Peyer's patch (tissue), 4 donors: ENCODE measurements around the gene ZNF367.

ENCODE experiments used
- POLR2A ChIP-seq, 2 donors: fragments of 450-650 bp; IDR thresholded peaks; one replicate each; pipeline ENCODE4 v1.5.1; 2017; ENCODE audit warnings: antibody characterized with exemption in 2 of 2, mild to moderate bottlenecking in 2 of 2, moderate library complexity in 2 of 2
- TF ChIP-seq, protein P1 (sequence below), 6 experiments: fragments of 450-650 bp in 4 of 6; fragments of 200-600 bp in 2 of 6; sonication (generic) in 1 of 6; IDR thresholded peaks; one replicate each; pipeline ENCODE4 v1.5.1; 2017 to 2019; ENCODE audit warnings: antibody characterized with exemption in 6 of 6, mild to moderate bottlenecking in 3 of 6, moderate library complexity in 1 of 6

DNA sequence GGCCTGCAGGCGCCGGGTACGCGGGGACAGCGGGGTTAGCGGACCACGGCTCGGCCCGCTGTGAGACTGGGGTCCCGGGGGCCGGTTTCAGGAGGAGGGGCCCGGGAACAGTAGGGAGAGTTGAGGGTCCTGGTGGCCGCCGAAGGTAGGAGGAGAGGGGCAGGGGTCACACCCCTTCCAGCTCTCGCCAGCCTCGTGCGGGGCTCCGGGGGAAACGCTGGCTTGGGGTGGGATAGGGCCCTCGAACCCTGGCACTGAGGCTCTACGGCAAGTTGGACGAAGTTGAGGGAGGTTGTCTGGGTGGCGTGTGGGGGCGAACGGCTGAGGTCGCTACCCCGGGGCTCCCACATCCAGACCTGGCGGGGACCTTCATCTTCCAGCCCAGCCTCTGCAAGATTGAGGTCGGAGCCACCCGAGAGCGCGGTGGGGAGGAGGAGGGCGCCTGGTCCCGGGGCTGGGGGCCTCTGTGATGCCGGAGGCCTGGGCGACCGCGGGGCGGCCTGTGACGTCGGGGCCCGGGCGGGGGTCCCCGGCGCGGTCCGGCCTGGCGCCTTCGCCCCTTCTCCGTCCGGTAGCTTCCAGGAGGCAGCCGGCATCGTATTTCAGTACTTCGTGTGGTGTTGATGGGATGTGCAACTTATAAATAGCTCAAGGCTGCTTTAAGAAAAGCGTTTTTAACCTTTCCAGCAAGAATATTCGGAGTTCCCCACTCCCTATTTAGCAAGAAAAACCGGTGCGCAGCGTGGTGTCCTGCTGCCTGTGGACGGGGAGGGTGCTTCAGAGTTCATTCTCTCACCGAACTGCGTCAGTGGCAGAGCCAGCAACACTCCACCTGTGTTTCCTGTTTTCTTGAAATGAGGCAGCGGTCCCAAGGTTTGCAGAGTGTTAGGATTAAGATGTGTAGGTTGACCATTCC lies 32.7 kb upstream of the ZNF367 start:
- TF ChIP-seq, protein P1, sequence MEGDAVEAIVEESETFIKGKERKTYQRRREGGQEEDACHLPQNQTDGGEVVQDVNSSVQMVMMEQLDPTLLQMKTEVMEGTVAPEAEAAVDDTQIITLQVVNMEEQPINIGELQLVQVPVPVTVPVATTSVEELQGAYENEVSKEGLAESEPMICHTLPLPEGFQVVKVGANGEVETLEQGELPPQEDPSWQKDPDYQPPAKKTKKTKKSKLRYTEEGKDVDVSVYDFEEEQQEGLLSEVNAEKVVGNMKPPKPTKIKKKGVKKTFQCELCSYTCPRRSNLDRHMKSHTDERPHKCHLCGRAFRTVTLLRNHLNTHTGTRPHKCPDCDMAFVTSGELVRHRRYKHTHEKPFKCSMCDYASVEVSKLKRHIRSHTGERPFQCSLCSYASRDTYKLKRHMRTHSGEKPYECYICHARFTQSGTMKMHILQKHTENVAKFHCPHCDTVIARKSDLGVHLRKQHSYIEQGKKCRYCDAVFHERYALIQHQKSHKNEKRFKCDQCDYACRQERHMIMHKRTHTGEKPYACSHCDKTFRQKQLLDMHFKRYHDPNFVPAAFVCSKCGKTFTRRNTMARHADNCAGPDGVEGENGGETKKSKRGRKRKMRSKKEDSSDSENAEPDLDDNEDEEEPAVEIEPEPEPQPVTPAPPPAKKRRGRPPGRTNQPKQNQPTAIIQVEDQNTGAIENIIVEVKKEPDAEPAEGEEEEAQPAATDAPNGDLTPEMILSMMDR (IDR thresholded peaks at IDR 0.05) = no peak
- TF ChIP-seq POLR2A (IDR thresholded peaks at IDR 0.05) = no peak
